ENCODE data around the gene KLHL1. TPM values are rescaled to one million over a fixed set of nuclear protein-coding genes. Genes with fewer than 3 reads are reported as not detected.

The KLHL1 gene
- total and polyA plus RNA-seq, 10 donors: 0.02 TPM; not detected in 9

- Histone ChIP-seq H3K4me1 (no peaks in the 10 kb centered on the region), H3K36me3 (no peaks in the 10 kb centered on the region), H3K27me3 (replicated peaks in 1 of 7) (no peaks in the 10 kb centered on the region), H3K4me3 (no peak overlapping the region), H3K27ac (no peak overlapping the region), H3K9me3 (peaks cover 0 to 14% (median 2%) of the 10 kb centered on the region in 8 donors)
- no peak for TF ChIP-seq CTCF (IDR thresholded peaks at IDR 0.05 in 8 of 11, conservative IDR thresholded peaks at IDR 0.05 in 3 of 11)
- no peak for TF ChIP-seq POLR2AphosphoS5 (IDR thresholded peaks at IDR 0.05)
- TF ChIP-seq POLR2A (IDR thresholded peaks at IDR 0.05): no peak
- no peak for DNase-seq
- intact Hi-C loops (cut with DNase I; ENCODE audit: low total_unique reads): no loop called here
- WGBS, 5 donors: 57 to 81% (median 71%) methylated on average over 3 of the region's 3 CpGs
These were observed 426.5 kb downstream of the KLHL1 start for GRCh38 chr13:69681722-69682121.

- Histone ChIP-seq H3K9me3 (peaks cover 0 to 19% (median 3%) of the 10 kb centered on the region in 8 donors), H3K4me3 (no peak overlapping the region), H3K4me1 (no peaks in the 10 kb centered on the region), H3K27me3 (replicated peaks in 1 of 7) (no peaks in the 10 kb centered on the region), H3K27ac (no peak overlapping the region), H3K36me3 (no peaks in the 10 kb centered on the region)
- 62 to 80% (median 70%) methylated on average over 3 of the region's 3 CpGs for WGBS, 5 donors
- TF ChIP-seq CTCF (IDR thresholded peaks at IDR 0.05 in 8 of 11, conservative IDR thresholded peaks at IDR 0.05 in 3 of 11) (no peak), POLR2AphosphoS5 (IDR thresholded peaks at IDR 0.05) (no peak), POLR2A (IDR thresholded peaks at IDR 0.05) (no peak)
- intact Hi-C loops (cut with DNase I; ENCODE audit: low total_unique reads): no loop called here
- no peak for DNase-seq
These were observed 430.9 kb downstream of the KLHL1 start for GRCh38 chr13:69677343-69677742.

- intact Hi-C loops (cut with DNase I; ENCODE audit: low total_unique reads): no loop called here
- H3K4me1 ChIP-seq: no peaks in the 10 kb centered on the region
- peaks cover 0 to 29% (median 13%) of the 10 kb centered on the region in 8 donors for H3K9me3 ChIP-seq
These were observed 432.0 kb downstream of the KLHL1 start for GRCh38 chr13:69676286-69676685.

GRCh38 chr13:69660155-69660554 is 448.1 kb downstream of the KLHL1 start:
- no peaks in the 10 kb centered on the region for H3K36me3 ChIP-seq
- intact Hi-C loops (cut with DNase I; ENCODE audit: low total_unique reads): no loop called here
- no peak overlapping the region for H3K4me3 ChIP-seq
- WGBS, 5 donors: 72 to 94% (median 88%) methylated on average over 6 of the region's 6 CpGs
- no peaks in the 10 kb centered on the region for H3K27me3 ChIP-seq (replicated peaks in 1 of 7)
- TF ChIP-seq CTCF (IDR thresholded peaks at IDR 0.05 in 8 of 11, conservative IDR thresholded peaks at IDR 0.05 in 3 of 11): no peak
- no peak for TF ChIP-seq POLR2A (IDR thresholded peaks at IDR 0.05)
- TF ChIP-seq POLR2AphosphoS5 (IDR thresholded peaks at IDR 0.05): no peak
- no peak for DNase-seq
- peaks cover 0 to 68% (median 55%) of the 10 kb centered on the region in 8 donors for H3K9me3 ChIP-seq
- no peak overlapping the region for H3K27ac ChIP-seq
- H3K4me1 ChIP-seq: no peaks in the 10 kb centered on the region

More at GRCh38 chr13:69676286-69676685, 432.0 kb downstream of the KLHL1 start:
- Histone ChIP-seq H3K36me3 (no peaks in the 10 kb centered on the region), H3K27ac (no peak overlapping the region), H3K4me3 (no peak overlapping the region), H3K27me3 (replicated peaks in 1 of 7) (no peaks in the 10 kb centered on the region)
- no peak for DNase-seq
- TF ChIP-seq POLR2A (IDR thresholded peaks at IDR 0.05): no peak
- no peak for TF ChIP-seq POLR2AphosphoS5 (IDR thresholded peaks at IDR 0.05)
- no peak for TF ChIP-seq CTCF (IDR thresholded peaks at IDR 0.05 in 8 of 11, conservative IDR thresholded peaks at IDR 0.05 in 3 of 11)

Data from spleen (tissue), 11 donors.